Small intestine (tissue), 7 donors: ENCODE measurements around the gene ADCY4. TPM values are rescaled to one million over a fixed set of nuclear protein-coding genes. Genes with fewer than 3 reads are reported as not detected.

ENCODE experiments used
- DNase-seq, 2 donors: peaks; one replicate each; pipeline versions ENCODE4 v3.0.0 to v3.0.0-alpha.2; 2013
- FAIRE-seq: peaks from 2 replicates; lab custom pipeline; 2012; peaks lifted over from hg19 to GRCh38; lab: Jason Lieb, UNC
- H3K27ac ChIP-seq, 3 donors: one replicate each; pipeline ENCODE4 v1.5.1; 2013; ENCODE audit warnings: low read length in 2 of 3, mild to moderate bottlenecking in 2 of 3, control low read depth in 1 of 3, inconsistent platforms in 1 of 3, low read depth in 1 of 3, moderate library complexity in 1 of 3
- H3K27me3 ChIP-seq, 3 donors: one replicate each; pipeline ENCODE4 v1.6.1; 2013; ENCODE audit warnings: low read length in 3 of 3, inconsistent platforms in 1 of 3; ENCODE audit not compliant: control insufficient read depth in 3 of 3, insufficient read depth in 3 of 3
- H3K36me3 ChIP-seq, 3 donors: one replicate each; pipeline ENCODE4 v1.6.1; 2013; ENCODE audit warnings: low read length in 3 of 3, inconsistent platforms in 1 of 3, low read depth in 1 of 3, mild to moderate bottlenecking in 1 of 3, moderate library complexity in 1 of 3; ENCODE audit not compliant: control insufficient read depth in 3 of 3, insufficient read depth in 2 of 3
- H3K4me1 ChIP-seq, 3 donors: one replicate each; pipeline ENCODE4 v1.6.1; 2013; ENCODE audit warnings: low read length in 2 of 3, inconsistent platforms in 1 of 3, low read depth in 1 of 3, mild to moderate bottlenecking in 1 of 3, moderate library complexity in 1 of 3; ENCODE audit not compliant: control insufficient read depth in 3 of 3, insufficient read depth in 2 of 3
- H3K4me3 ChIP-seq, 3 donors: one replicate each; pipeline ENCODE4 v1.5.1; 2013; ENCODE audit warnings: low read length in 3 of 3, control low read depth in 1 of 3, inconsistent platforms in 1 of 3, low read depth in 1 of 3, mild to moderate bottlenecking in 1 of 3, moderate library complexity in 1 of 3
- H3K9me3 ChIP-seq, 2 donors: one replicate each; pipeline ENCODE4 v1.6.1; 2013; ENCODE audit warnings: low read depth in 1 of 2, low read length in 1 of 2; ENCODE audit not compliant: control insufficient read depth in 2 of 2, insufficient read depth in 1 of 2
- WGBS, 3 donors: extraction: QIAGEN DNeasy Blood & Tissue Kit; methylation state at CpG; one replicate each; pipeline ENCODE4 v1.1.7; 2013; 5-methylcytosine and 5-hydroxymethylcytosine counted together
- polyA plus RNA-seq, 4 donors: library from polyadenylated mRNA; stranded (reverse) in 3 of 4; unstranded in 1 of 4; fragments of 200-250 nt in 3 of 4; fragments of 120-200 nt in 1 of 4; gene quantifications; one replicate each; pipeline versions ENCODE4 v1.2.1 to v1.2.3, GENCODE V29; 2013
- donor health status: healthy with polysubstance abuse.
- donor health status: control.
- donor health status: control.
- donor health status: Bipolar disorder and iron deficiency.
- donor health status: healthy.

The ADCY4 gene
- polyA plus RNA-seq, 4 donors = 3.4 to 16.4 (median 6.1) TPM

GRCh38 chr14:24323341-24323740, 11.5 kb downstream of the ADCY4 start:
- Histone ChIP-seq H3K9me3 (no peaks in the 10 kb centered on the region), H3K4me1 (peaks cover 0 to 5% (median 0%) of the 10 kb centered on the region in 3 donors), H3K36me3 (no peaks in the 10 kb centered on the region), H3K27ac (no peak overlapping the region), H3K27me3 (peaks cover 0 to 18% (median 3%) of the 10 kb centered on the region in 3 donors), H3K4me3 (no peak overlapping the region)
- 53 to 73% (median 68%) methylated on average over 3 of the region's 3 CpGs for WGBS, 3 donors
- no peak for FAIRE-seq
- no peak for DNase-seq

GRCh38 chr14:24322672-24323071, 12.2 kb downstream of the ADCY4 start:
- DNase-seq (no peak), FAIRE-seq (no peak)
- H3K9me3 ChIP-seq = no peaks in the 10 kb centered on the region
- no peak overlapping the region for H3K27ac ChIP-seq
- peaks cover 0 to 24% (median 3%) of the 10 kb centered on the region in 3 donors for H3K27me3 ChIP-seq
- H3K4me1 ChIP-seq = peaks cover 0 to 6% (median 0%) of the 10 kb centered on the region in 3 donors
- H3K36me3 ChIP-seq = no peaks in the 10 kb centered on the region
- no peak overlapping the region for H3K4me3 ChIP-seq
- 74 to 89% (median 87%) methylated on average over 9 to 10 of the region's 10 CpGs for WGBS, 3 donors

- no peaks in the 10 kb centered on the region for H3K36me3 ChIP-seq
- H3K9me3 ChIP-seq = no peaks in the 10 kb centered on the region
- peaks cover 0 to 36% (median 3%) of the 10 kb centered on the region in 3 donors for H3K27me3 ChIP-seq
- H3K27ac ChIP-seq = no peak overlapping the region
- no peak for DNase-seq
- WGBS, 3 donors = 90 to 93% (median 92%) methylated on average over 14 of the region's 14 CpGs
- FAIRE-seq = no peak
- H3K4me1 ChIP-seq = peaks cover 0 to 6% (median 0%) of the 10 kb centered on the region in 3 donors
- no peak overlapping the region for H3K4me3 ChIP-seq
These were observed 13.5 kb downstream of the ADCY4 start for GRCh38 chr14:24321212-24321975.

- peaks cover 0 to 52% (median 3%) of the 10 kb centered on the region in 3 donors for H3K27me3 ChIP-seq
- H3K27ac ChIP-seq = no peak overlapping the region
- no peak for DNase-seq
- no peak for FAIRE-seq
- H3K9me3 ChIP-seq = no peaks in the 10 kb centered on the region
- peaks cover 0 to 6% (median 0%) of the 10 kb centered on the region in 3 donors for H3K36me3 ChIP-seq
- no peak overlapping the region for H3K4me3 ChIP-seq
- H3K4me1 ChIP-seq = peaks cover 4 to 9% (median 5%) of the 10 kb centered on the region in 3 donors
- WGBS, 3 donors = 83 to 89% (median 87%) methylated on average over 3 of the region's 3 CpGs
These were observed 17.5 kb downstream of the ADCY4 start for GRCh38 chr14:24317141-24317928.

GRCh38 chr14:24316597-24316950, 18.3 kb downstream of the ADCY4 start:
- DNase-seq = peak in 1 of 2 donors; percentile 31
- H3K36me3 ChIP-seq = peaks cover 0 to 11% (median 0%) of the 10 kb centered on the region in 3 donors
- FAIRE-seq = no peak
- no peak overlapping the region for H3K4me3 ChIP-seq
- H3K9me3 ChIP-seq = no peaks in the 10 kb centered on the region
- WGBS, 3 donors = 26 to 50% (median 40%) methylated on average over 17 to 18 of the region's 18 CpGs
- H3K4me1 ChIP-seq = peaks cover 4 to 11% (median 5%) of the 10 kb centered on the region in 3 donors
- peak overlapping the region in 2 of 3 donors; percentile 66 to 76 for H3K27ac ChIP-seq
- peaks cover 0 to 52% (median 3%) of the 10 kb centered on the region in 3 donors for H3K27me3 ChIP-seq

GRCh38 chr14:24315807-24316596, 18.9 kb downstream of the ADCY4 start:
- H3K27ac ChIP-seq = peak overlapping the region in 2 of 3 donors; percentile 66 to 76
- no peak overlapping the region for H3K4me3 ChIP-seq
- no peaks in the 10 kb centered on the region for H3K9me3 ChIP-seq
- peaks cover 0 to 52% (median 3%) of the 10 kb centered on the region in 3 donors for H3K27me3 ChIP-seq
- DNase-seq (peak; percentile 70 to 95), FAIRE-seq (no peak)
- peaks cover 0 to 14% (median 0%) of the 10 kb centered on the region in 3 donors for H3K36me3 ChIP-seq
- 14 to 39% (median 36%) methylated on average over 50 to 70 of the region's 70 CpGs for WGBS, 3 donors
- peaks cover 5 to 15% (median 5%) of the 10 kb centered on the region in 3 donors for H3K4me1 ChIP-seq

- no peak for DNase-seq
- Histone ChIP-seq H3K36me3 (peaks cover 0 to 14% (median 0%) of the 10 kb centered on the region in 3 donors), H3K4me3 (no peak overlapping the region), H3K27me3 (peaks cover 0 to 49% (median 3%) of the 10 kb centered on the region in 3 donors), H3K4me1 (peaks cover 5 to 20% (median 9%) of the 10 kb centered on the region in 3 donors), H3K27ac (peak overlapping the region in 2 of 3 donors; percentile 66 to 76), H3K9me3 (no peaks in the 10 kb centered on the region)
- 45 to 78% (median 61%) methylated on average over 10 of the region's 10 CpGs for WGBS, 3 donors
- no peak for FAIRE-seq
These were observed 19.5 kb downstream of the ADCY4 start for GRCh38 chr14:24315243-24315806.
